Measurements from ENCODE around the gene STAMBP. TPM values are rescaled to one million over a fixed set of nuclear protein-coding genes. Genes with fewer than 3 reads are reported as not detected.
"Not testable (repeated sequence)": the region's sequence is repeated elsewhere in the genome, so short reads cannot be mapped to it uniquely, and the experiment has no call there.

STAMBP gene
- total RNA-seq, 2 experiments from 2014 or later: 37.2 to 38.4 TPM

- DNase-seq: no peak
- Mint-ChIP-seq H3K4me1 (no peaks in the 10 kb centered on the region), H3K9me3 (no peaks in the 10 kb centered on the region), H3K27me3 (no peaks in the 10 kb centered on the region), H3K36me3 (ENCODE audit: low read depth) (peaks cover 12% of the 10 kb centered on the region), H3K27ac (no peak overlapping the region), H3K4me3 (no peak overlapping the region)
- ChIA-PET CTCF (interaction anchor here (1.0 kb wide), 1 partner anchor 13 kb away, joined by 3 read pairs; no protein-coding TSS in a partner anchor), POLR2A (no interaction called here)
These were observed 41.3 kb downstream of the STAMBP start for GRCh38 chr2:73870084-73870483.

GRCh38 chr2:73877071-73877802 lies 48.5 kb downstream of the STAMBP start:
- Mint-ChIP-seq H3K36me3 (ENCODE audit: low read depth) (no peaks in the 10 kb centered on the region), H3K4me1 (peaks cover 7% of the 10 kb centered on the region), H3K27ac (no peak overlapping the region), H3K27me3 (peaks cover 5% of the 10 kb centered on the region), H3K4me3 (no peak overlapping the region), H3K9me3 (no peaks in the 10 kb centered on the region)
- ChIA-PET CTCF (interaction anchor here (1.5 to 2.1 kb wide), 2 partner anchors 10 to 13 kb away, joined by 3 to 5 read pairs; no protein-coding TSS in a partner anchor), POLR2A (no interaction called here)
- no peak for DNase-seq

GRCh38 chr2:73877984-73878383 lies 49.2 kb downstream of the STAMBP start:
- POLR2A ChIA-PET; H3K4me3 Mint-ChIP-seq; H3K27ac Mint-ChIP-seq; H3K9me3 Mint-ChIP-seq; H3K4me1 Mint-ChIP-seq; DNase-seq; H3K36me3 Mint-ChIP-seq (ENCODE audit: low read depth); H3K27me3 Mint-ChIP-seq: not testable (repeated sequence)
- CTCF ChIA-PET: interaction anchor here (1.5 to 2.1 kb wide), 2 partner anchors 9 to 14 kb away, joined by 3 to 5 read pairs; no protein-coding TSS in a partner anchor

GRCh38 chr2:73885406-73885805 lies 56.6 kb downstream of the STAMBP start:
- CTCF ChIA-PET: interaction anchor here (0.6 to 1.3 kb wide), 2 partner anchors 9 to 83 kb away, joined by 3 to 4 read pairs; no protein-coding TSS in a partner anchor
- H3K36me3 Mint-ChIP-seq (ENCODE audit: low read depth): no peaks in the 10 kb centered on the region
- no peak for DNase-seq
- H3K9me3 Mint-ChIP-seq: peaks cover 2% of the 10 kb centered on the region
- H3K4me3 Mint-ChIP-seq: no peak overlapping the region
- POLR2A ChIA-PET: no interaction called here
- H3K4me1 Mint-ChIP-seq: peaks cover 17% of the 10 kb centered on the region
- peaks cover 10% of the 10 kb centered on the region for H3K27me3 Mint-ChIP-seq
- H3K27ac Mint-ChIP-seq: no peak overlapping the region

GRCh38 chr2:73886357-73886756 lies 57.6 kb downstream of the STAMBP start:
- Mint-ChIP-seq H3K9me3 (peaks cover 2% of the 10 kb centered on the region), H3K36me3 (ENCODE audit: low read depth) (no peaks in the 10 kb centered on the region), H3K4me3 (no peak overlapping the region), H3K4me1 (peaks cover 17% of the 10 kb centered on the region), H3K27me3 (peaks cover 8% of the 10 kb centered on the region), H3K27ac (no peak overlapping the region)
- ChIA-PET CTCF (interaction anchor here (0.8 kb wide), 1 partner anchor 9 kb away, joined by 3 read pairs; no protein-coding TSS in a partner anchor), POLR2A (no interaction called here)
- no peak for DNase-seq

GRCh38 chr2:73887596-73888353 lies 59.0 kb downstream of the STAMBP start:
- POLR2A ChIA-PET; H3K36me3 Mint-ChIP-seq (ENCODE audit: low read depth); CTCF ChIA-PET; DNase-seq; H3K9me3 Mint-ChIP-seq; H3K27me3 Mint-ChIP-seq; H3K27ac Mint-ChIP-seq; H3K4me3 Mint-ChIP-seq: not testable (repeated sequence)
- peaks cover 17% of the 10 kb centered on the region for H3K4me1 Mint-ChIP-seq

GRCh38 chr2:73888388-73888787 lies 59.6 kb downstream of the STAMBP start:
- Mint-ChIP-seq H3K9me3 (peaks cover 2% of the 10 kb centered on the region), H3K27me3 (peaks cover 3% of the 10 kb centered on the region), H3K27ac (peak overlapping the region; percentile 79), H3K36me3 (ENCODE audit: low read depth) (no peaks in the 10 kb centered on the region), H3K4me3 (no peak overlapping the region), H3K4me1 (peaks cover 17% of the 10 kb centered on the region)
- ChIA-PET CTCF (no interaction called here), POLR2A (no interaction called here)
- no peak for DNase-seq

- H3K27me3 Mint-ChIP-seq: peaks cover 2% of the 10 kb centered on the region
- POLR2A ChIA-PET: no interaction called here
- no peak overlapping the region for H3K27ac Mint-ChIP-seq
- no peak for DNase-seq
- peaks cover 2% of the 10 kb centered on the region for H3K9me3 Mint-ChIP-seq
- CTCF ChIA-PET: no interaction called here
- H3K4me1 Mint-ChIP-seq: peaks cover 23% of the 10 kb centered on the region
- H3K4me3 Mint-ChIP-seq: no peak overlapping the region
- H3K36me3 Mint-ChIP-seq (ENCODE audit: low read depth): no peaks in the 10 kb centered on the region
These were observed 60.4 kb downstream of the STAMBP start for GRCh38 chr2:73889206-73889605.

- H3K27ac Mint-ChIP-seq: no peak overlapping the region
- CTCF ChIA-PET: interaction anchor here (2.6 kb wide), 1 partner anchor 9 kb away, joined by 7 read pairs; no protein-coding TSS in a partner anchor
- H3K4me3 Mint-ChIP-seq: no peak overlapping the region
- peaks cover 36% of the 10 kb centered on the region for H3K4me1 Mint-ChIP-seq
- DNase-seq: no peak
- H3K36me3 Mint-ChIP-seq (ENCODE audit: low read depth): no peaks in the 10 kb centered on the region
- peaks cover 2% of the 10 kb centered on the region for H3K9me3 Mint-ChIP-seq
- POLR2A ChIA-PET: no interaction called here
- peaks cover 2% of the 10 kb centered on the region for H3K27me3 Mint-ChIP-seq
These were observed 61.7 kb downstream of the STAMBP start for GRCh38 chr2:73890301-73891092.

GRCh38 chr2:73891276-73891901 lies 62.6 kb downstream of the STAMBP start:
- H3K27ac Mint-ChIP-seq: no peak overlapping the region
- no peak for DNase-seq
- no peak overlapping the region for H3K4me3 Mint-ChIP-seq
- no peaks in the 10 kb centered on the region for H3K36me3 Mint-ChIP-seq (ENCODE audit: low read depth)
- peaks cover 41% of the 10 kb centered on the region for H3K4me1 Mint-ChIP-seq
- POLR2A ChIA-PET: no interaction called here
- CTCF ChIA-PET: interaction anchor here (1.2 to 2.6 kb wide), 2 partner anchors 8 kb away, joined by 4 to 7 read pairs; no protein-coding TSS in a partner anchor
- peaks cover 2% of the 10 kb centered on the region for H3K9me3 Mint-ChIP-seq
- H3K27me3 Mint-ChIP-seq: peaks cover 2% of the 10 kb centered on the region

- no peak for DNase-seq
- CTCF ChIA-PET: interaction anchor here (1.0 to 1.7 kb wide), 3 partner anchors 10 to 20 kb away, joined by 3 to 4 read pairs (median 3); no protein-coding TSS in a partner anchor
- Mint-ChIP-seq H3K4me3 (no peak within 1 kb of the TSS), H3K27me3 (peaks cover 2% of the 10 kb centered on the region), H3K27ac (peak within 1 kb of the TSS; percentile 11), H3K4me1 (peaks cover 48% of the 10 kb centered on the region), H3K9me3 (no peaks in the 10 kb centered on the region), H3K36me3 (ENCODE audit: low read depth) (no peaks in the 10 kb centered on the region)
- POLR2A ChIA-PET: no interaction called here
These were observed 64.0 kb downstream of the STAMBP start, which contains the start of gene ACTG2 for GRCh38 chr2:73892631-73893329. TSS of gene ACTG2 (plus strand) at chr2:73893008. CDS start at chr2:73901312, 8,304 bp downstream.

Measured in activated CD4-positive, alpha-beta T cell treated with anti-CD3 and anti-CD28 coated beads, Interleukin-2, amount 10 ng/mL, durations not matched to agents 7 days and 5 days (primary cell).